NCI-H2227 treated with DMSO at 0.1 percent for 48 hours (cell line): ENCODE results near the gene SCFD1.
"Not testable (repeated sequence)": the region's sequence is repeated elsewhere in the genome, so short reads cannot be mapped to it uniquely, and the experiment has no call there.

Experiments
- DNase-seq: peaks from one replicate; lab custom pipeline; 2025; lab: John Stamatoyannopoulos, UW

SCFD1 gene

DNA sequence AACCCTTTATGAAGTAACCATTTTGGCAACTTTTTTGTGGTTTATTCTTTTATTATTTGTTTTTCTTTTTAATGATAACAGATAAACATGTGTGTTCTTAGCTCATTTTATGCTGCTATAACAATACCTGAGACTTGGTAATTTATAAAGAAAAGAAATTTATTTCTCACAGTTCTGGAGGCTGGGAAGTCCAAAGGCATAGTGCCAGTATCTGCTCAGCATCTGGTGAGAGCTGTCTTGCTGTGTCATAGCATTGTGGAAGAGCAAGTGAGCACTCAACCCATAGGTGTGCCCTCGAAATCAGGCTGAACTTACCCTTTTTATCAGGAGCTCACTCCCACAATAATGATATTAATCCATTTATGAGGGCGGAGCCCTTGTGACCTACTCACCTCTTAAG, 8.0 kb upstream of the SCFD1 start:
- DNase-seq, result no peak

DNA sequence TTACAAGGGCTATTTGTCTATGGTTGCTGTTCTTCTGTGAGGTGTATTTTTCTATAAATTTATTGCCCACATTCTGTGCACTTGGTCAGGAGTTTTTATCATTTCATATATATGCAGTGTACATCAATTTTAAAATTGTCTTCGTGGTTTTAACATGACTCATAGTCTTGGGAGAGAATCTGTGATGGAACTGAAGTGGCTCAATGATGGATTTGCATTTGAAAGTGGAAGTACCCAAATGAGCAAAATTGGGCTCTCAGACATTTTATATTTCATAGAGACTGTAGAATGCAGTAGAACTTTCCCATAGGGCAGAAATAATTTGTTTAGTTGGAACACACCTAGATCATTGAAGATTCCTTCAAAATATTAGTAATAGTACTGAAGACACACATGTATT, 1.9 kb upstream of the SCFD1 start:
- no peak for DNase-seq

DNA sequence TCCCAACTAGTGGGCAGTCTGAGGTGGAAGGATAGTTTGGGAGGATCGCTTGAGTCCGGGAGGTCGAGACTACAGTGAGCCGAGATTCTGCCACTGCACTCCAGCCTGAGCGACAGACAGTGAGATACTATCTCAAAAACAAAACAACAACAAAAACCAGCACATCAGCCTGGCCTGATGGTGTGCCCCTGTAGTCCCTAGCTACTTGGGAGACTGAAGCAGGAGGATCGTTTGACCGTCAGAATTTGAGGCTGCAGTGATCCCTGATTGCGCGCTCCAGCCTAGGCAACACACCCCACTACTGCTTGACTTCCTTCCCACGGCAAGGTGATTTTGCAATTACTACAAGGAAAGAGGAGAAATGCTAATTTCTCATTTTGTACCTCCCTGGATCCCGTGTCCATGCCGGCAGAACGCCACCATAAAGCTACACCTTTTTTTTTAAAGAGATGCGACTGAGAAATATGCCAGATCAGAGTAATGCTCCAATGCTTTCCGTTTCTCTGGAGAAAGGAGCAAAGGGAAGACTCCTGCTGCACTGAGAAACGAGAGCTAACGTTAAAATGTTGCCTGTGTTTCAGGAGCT, 672 bp upstream of the SCFD1 start:
- DNase-seq, result no peak

DNA sequence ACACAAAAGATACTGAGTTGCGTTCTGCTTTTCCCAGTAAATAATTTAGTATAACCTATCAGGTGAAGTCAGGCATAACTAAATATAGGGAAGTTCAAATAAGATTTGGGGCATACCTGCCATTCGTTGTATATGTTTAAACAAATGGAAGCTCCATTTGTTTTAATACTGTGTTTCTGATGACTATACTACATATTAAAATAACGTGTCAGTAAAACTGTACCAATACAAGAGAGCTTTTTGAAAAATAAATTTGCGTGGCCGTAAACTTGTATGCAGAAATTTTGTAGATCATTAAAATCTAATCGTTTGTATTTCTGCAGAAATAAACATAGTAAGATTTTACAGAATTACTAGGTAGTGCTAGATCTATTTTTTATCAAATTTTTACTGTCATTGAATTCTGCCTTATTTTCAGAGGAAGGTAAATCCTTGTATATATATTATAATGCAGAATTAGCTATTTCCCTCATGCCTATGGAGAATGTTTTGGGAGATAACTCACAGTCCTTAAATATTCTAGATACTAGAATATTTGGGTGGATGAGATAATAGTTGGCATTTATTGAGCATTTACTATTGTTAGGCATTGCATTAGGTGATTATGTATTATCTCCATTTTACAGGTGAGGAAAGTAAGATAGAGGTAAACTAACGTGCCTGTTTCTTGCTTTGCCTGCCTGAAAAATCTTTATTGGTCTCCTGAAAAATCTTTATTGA, 1.5 kb downstream of the SCFD1 start:
- no peak for DNase-seq

DNA sequence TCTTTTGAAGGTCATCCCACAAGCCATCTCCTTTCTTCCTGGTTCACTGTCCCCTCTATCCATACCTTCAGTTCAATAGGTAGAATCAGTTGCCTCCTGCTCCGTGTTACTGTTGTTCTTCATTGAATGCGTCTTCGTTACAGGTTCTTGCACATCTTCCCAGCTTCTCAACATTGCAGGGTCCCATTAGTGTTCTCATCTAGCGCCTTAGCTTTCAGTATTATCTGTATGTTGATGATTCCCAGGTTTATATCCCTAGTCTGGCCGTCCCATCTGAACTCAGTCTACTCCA, 2.0 kb downstream of the SCFD1 start:
- DNase-seq, result no peak

DNA sequence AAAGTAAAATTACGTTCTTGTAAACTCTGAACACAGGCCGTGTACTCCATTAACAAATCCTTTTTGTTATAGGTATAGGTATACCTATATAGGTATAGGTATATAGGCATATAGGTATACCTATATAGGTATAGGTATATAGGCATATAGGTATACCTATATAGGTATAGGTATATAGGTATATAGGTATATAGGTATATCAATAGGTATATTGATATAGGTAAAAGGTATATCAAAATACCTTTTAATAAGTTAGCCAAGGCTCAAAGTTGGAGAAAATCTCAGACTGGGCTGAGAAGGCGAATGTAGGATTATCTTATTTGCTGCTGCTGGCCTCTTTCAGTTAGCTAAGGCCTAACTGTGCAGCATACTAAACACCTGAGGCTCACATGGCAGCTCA, 3.4 kb downstream of the SCFD1 start:
- no peak for DNase-seq

DNA sequence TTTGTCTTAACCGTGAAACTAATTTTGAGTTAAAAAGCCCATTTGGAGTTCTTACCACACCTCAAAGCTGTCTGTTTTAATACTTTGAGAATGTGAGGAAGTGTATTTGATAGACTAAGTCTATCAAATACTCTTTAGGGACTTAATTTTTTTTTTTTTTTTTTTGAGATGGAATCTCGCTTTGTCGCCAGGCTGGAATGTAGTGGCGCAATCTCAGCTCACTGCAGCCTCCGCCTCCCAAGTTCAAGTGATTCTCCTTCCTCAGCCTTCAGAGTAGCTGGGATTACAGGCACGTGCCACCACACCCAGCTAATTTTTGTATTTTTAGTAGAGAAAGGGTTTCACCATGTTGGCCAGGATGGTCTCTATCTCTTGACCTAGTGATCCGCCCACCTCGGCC, 7.3 kb downstream of the SCFD1 start:
- not testable (repeated sequence) for DNase-seq

DNA sequence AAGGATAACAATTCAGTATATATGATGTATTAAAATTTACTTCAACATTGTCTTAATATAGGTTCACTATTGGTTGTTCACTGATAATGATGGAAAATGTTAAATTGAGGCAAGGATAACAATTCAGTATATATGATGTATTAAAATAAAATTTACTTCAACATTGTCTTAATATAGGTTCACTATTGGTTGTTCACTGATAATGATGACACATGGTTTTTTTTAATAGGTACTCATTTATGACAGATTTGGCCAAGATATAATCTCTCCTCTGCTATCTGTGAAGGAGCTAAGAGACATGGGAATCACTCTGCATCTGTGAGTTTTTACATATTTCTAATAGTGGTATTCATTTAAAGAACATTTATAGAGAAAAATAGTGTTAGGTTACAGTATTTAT, 8.1 kb downstream of the SCFD1 start:
- DNase-seq, result no peak

DNA sequence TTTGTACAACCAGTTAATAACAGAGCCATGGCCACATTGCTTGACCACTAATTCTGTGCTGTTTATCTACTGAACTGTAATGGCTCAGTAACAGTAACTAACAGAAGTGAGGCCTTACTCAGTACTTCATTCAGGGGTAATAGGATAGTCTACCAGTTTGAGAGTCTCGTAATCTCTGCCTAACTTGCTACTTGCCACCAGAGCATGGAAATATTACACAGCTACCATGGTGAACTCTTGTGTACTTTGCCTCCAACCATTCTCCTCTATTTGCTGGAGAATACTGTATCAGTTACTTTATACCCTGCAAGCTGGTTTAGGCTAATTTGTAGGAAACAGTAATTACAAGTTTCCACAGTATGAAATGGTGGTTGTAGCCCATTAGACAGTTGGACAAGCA, 10.6 kb downstream of the SCFD1 start:
- DNase-seq, result no peak

DNA sequence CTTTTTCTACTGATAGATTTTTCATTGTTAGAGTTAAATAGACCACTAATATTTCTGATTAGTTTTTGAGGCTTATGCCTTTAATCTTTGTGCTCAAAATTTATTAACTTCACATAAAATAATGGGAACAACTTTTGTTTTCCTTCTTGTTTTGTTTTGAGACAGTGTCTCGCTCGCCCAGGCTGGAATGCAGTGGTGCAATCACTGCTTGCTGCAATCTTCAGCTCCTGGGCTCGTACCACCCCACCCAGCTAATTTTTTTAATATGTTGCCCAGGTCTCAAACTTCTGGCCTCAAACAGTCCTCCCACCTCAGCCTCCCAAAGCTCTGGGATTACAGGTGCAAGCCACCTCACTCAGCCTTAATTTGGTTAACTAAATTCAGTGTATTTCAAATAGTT, 16.8 kb downstream of the SCFD1 start:
- DNase-seq, result no peak

DNA sequence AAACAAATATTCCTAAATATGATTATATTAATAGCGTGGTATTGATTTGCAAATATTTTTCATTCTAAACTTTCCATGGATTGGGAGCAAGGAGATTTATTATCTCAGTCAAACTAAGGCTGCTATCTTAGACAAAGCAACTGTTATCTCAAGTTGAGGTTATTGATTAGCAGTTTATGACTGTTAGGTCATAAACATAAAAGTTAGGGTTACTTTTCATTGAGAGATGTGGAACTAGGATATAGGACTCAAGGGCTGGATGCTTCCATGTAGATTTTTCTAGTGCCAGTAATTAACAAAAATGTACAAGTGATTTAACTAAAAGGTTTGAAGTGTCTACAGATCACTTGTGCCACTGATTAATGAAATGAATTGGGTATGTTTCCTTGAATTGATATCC, 19.1 kb downstream of the SCFD1 start:
- DNase-seq, result no peak

DNA sequence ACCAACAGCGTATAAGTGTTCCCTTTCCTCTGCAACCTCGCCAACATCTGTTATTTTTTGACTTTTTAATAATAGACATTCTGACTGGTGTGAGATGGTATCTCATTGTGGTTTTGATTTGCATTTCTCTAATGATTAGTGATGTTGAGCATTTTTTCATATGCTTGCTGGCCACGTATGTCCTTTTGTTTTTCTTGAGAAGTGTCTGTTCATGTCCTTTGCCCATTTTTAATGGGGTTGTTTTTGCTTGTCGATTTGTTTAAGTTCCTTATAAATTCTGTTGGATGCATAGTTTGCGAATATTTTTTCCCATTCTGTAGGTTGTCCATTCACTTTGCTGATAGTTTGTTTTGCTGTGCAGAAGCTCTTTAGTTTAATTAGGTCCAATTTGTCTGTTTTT, 22.3 kb downstream of the SCFD1 start:
- not testable (repeated sequence) for DNase-seq

DNA sequence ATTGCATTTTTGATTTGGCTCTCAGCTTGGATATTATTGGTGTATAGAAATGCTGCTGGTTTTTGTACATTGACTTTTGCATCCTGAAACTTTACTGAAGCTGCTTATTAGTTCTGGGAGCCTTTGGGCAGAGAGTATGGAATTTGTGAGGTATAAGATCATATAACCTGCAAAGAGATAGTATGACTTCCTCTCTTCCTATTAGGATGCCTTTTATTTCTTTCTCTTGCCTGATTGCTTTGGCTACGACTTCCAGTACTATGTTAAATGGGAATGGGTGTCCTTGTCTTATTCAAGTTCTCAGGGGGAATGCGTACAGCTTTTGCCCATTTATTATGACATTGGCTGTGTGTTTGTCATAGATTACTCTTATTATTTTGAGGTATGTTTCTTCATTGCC, 23.5 kb downstream of the SCFD1 start:
- no peak for DNase-seq

DNA sequence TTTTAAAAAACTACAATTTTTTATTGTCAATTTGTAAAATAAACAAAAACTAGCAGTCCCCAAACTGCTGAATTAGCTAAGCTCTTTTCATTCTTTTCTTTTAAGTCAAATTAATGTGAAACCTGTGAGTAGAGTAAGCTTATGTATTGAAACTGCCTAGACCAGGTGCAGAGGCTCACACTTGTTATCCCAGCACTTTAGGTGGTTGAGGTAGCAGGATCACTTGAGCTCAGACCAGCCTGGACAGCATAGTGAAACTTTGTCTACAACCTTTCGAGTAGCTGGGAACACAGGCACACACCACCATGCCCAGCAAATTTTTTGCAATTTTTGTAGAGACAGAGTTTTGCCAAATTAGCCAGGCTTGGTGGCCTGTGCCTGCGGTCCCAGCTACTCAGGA, 26.4 kb downstream of the SCFD1 start:
- no peak for DNase-seq

DNA sequence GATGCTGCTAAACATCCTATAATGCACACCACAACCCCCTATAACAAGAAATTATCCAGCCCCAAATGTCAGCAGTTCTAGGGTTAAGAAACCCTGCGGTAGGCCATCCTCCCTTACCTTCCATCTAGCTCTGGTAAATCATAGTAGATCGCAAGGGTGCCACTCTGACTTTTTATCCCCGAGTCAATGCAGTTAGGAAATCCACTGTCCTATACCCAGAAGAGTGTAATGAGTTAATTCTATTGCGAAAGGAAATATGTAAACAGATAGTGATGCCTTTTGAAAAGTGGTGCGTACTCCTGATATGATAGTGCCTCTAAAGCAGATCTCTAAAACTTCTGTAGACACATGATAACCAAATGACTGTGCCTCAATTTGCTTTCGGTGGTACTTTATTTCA, 29.8 kb downstream of the SCFD1 start:
- DNase-seq, result no peak

DNA sequence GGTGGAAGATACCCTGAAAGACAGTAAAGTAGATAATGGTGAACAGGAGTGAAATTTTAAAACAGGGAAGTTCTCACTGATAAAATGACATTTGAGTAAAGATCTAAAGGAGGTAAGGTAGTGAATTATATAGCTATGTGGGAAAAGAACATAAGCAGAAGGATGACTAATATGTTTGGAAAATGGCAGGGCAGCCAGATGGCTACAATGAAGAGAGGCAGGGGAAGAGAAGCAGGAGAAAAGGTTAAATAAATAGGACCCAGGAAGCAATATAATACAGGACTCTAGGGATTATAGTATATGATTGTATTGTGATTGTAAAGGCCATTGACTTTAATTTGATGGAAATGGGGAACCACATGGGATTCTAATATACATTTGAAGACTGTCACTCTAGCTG, 33.0 kb downstream of the SCFD1 start:
- no peak for DNase-seq

DNA sequence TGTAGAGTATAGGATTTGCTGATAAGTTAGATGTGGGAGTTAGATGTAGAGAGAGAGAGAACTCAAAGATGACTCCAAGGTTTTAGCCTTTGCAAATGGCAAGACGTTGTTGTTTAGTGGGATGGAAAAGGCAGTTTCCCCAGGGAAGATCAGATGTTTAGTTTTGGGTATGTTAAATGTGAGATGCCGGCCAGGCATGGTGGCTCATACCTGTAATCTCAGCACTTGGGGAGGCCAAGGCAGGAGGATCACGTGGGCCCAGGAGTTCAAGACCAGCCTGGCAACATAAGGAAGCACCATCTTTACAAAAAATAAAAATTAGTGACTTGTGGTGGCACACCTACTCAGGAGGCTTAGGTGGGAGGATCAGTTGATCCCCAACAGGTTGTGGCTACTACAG, 33.5 kb downstream of the SCFD1 start:
- DNase-seq, result no peak

DNA sequence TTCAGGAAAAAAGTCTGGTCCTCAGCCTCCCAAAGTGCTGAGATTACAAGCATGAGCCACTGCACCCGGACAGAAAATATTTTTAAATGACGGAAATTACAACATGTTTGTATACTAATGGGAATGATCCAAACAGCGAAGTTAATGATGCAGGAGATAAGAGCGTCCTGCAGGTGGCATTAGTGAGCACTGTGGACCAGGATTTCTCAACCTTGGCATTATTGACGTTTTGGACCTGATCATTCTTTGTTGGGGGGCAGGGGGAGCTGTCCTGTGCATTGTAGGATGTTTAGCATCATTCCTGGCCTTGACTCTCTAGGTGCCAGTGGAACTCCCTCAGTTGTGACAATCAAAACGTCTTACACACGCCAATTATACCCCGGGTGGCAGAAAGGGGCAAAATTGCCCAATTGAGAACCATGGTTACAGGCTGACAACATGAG, 34.1 kb downstream of the SCFD1 start:
- peak; percentile 29 for DNase-seq

DNA sequence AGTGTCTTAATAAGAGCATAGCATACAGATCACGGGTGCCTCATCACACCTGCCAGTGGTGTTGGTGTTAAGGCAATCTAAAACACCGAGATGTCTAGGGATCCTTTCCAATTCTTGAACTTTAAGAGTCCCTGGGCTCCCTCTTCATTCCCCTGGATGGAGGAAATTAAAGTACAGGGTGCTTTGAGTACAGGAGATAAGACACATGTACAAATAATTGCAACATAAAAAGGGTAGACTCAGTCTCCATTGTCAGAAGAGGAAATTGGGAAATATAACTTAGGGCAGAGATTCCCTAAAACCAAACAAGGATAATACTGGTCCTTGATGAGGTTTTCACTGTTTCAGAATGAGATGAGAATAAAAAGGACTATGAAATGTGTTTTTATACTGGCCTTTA, 34.9 kb downstream of the SCFD1 start:
- DNase-seq, result no peak

DNA sequence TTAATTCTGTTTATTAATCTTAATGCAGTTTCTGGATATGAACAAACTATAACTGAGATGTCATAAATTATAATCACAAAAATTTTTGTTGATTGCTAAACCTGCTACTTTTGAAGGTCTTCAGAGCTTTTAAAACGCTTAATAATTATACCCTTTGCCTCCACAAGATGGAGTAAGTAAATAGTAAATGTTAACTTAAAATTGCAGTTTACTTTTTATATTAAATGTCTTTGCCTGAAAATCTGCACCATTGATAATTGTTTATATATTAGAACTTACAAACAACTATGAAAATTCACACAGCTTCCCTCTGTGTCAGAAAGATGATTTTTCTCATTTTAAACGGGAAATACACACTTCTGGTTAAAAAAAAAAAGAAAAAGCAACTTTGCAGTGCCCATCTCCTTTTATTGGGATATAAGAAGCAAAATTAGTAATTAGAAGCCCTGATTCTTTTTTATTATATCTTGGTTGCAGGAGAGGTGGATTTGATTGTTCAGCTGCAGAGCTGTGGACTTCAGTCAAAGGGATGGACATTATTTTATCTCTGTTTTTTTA, 35.6 kb downstream of the SCFD1 start:
- no peak for DNase-seq

DNA sequence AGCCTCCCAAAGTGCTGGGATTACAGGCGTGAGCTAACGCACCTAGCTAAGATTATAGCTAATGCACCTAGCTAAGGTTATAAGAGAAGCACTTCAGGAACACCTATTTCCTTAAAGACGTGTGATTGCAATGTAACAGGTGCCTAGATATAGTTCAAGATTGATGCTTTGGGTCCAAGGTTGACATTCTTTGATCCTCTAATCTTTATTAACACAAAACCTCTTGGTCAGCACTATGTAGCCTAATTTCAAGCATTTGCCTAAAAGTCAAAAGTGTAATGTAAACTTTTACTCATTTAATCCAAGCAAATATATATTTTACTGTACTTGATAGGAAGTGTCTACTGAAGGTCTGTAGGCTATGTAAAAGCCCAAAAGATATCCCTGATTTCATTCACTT, 36.5 kb downstream of the SCFD1 start:
- no peak for DNase-seq

DNA sequence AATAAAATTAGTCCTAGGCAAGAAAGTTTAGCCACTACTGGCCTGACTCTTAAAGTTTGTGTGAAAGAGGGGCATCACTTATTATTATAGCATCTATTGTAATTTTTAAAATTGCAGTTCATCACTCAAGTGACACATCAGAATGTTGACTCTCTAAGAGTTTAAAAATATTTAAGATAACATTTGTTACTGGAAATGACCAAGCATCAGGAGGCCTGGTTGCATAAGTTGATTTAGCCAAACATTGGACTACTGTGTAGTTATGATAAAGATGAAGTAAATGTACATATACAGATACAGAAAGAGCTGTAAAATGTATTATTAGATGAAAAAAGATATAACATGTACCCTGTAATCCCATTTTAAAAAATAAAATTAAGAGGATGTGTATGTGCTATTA, 47.5 kb downstream of the SCFD1 start:
- DNase-seq, result no peak

DNA sequence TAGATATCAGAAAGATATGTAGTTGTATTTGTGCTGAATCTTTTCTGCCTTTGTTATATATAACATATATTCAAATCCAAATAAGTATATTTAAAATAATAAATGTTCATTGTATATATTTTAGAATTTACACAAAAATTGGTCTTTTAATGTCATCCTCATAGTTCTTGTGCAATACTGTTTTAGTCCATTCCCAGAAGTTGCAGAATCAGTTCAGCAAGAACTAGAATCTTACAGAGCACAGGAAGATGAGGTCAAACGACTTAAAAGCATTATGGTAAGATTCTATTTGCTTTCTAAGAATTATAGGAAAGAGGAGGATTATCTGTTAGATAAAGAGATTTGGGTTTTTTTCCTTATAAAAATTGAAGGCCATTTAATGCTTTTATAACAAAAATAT, 51.0 kb downstream of the SCFD1 start:
- DNase-seq, result no peak

DNA sequence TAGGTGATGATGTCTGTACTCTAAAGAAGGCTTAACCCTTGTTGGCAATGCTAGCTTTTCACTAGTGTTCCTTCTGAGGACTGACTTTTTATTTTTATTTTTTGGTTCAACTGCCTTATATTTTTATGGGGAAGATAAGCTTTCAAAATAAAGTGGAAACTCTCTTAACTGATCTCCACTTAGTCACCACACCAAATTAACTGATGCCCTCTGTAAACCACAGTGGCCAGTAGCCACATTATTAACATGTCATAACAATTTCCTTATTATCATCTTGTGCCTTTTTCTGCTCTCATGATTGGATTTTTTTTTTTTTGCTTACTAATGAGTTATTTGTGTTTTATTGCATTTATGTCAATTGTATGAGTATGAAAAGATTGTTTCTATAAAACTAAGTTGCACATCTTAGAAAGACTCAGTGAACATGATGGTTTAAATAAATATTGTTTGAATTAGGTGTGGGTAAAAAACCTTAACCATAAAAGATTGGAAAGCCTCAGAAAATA, 56.9 kb downstream of the SCFD1 start:
- no peak for DNase-seq
